Endothelial cell of umbilical vein (primary cell): ENCODE results near the gene BCAR3. TPM values are rescaled to one million over a fixed set of nuclear protein-coding genes. Genes with fewer than 3 reads are reported as not detected.

ENCODE experiments used
- BruUV-seq: library from RNA; stranded (reverse); fragments of 400-500 nt; replicated peaks from 2 replicates; lab custom pipeline; 2021; lab: Mats Ljungman, UMichigan
- CTCF ChIA-PET: fragments of 300-600, 350-600 bp; sonication (Branson Sonifier 250); formaldehyde crosslinking; loops from one replicate; lab custom pipeline; 2021; ENCODE audit warnings: antibody characterized with exemption, inconsistent platforms; lab: Charles Lee
- POLR2A ChIA-PET: fragments of 300-600, 350-600 bp; sonication (Branson Sonifier 250); formaldehyde crosslinking; loops from one replicate; lab custom pipeline; 2021; ENCODE audit warnings: antibody characterized with exemption, inconsistent platforms; lab: Charles Lee
- DNase-seq: peaks from one replicate; pipeline ENCODE4 v3.0.0-alpha.2; 2011; ENCODE audit warnings: low read depth, low spot score
- FAIRE-seq: peaks from 2 replicates; lab custom pipeline; 2011; peaks lifted over from hg19 to GRCh38; lab: Jason Lieb, UNC
- H2AFZ ChIP-seq: 2 replicates; pipeline ENCODE4 v1.6.0; 2012; ENCODE audit warnings: low read depth, low read length, control low read depth, inconsistent platforms
- H3K27ac ChIP-seq: 2 replicates; pipeline ENCODE4 v1.5.1; 2011; ENCODE audit warnings: low read depth, mild to moderate bottlenecking, control low read depth, low read length, moderate library complexity; ENCODE audit not compliant: insufficient read depth
- H3K27me3 ChIP-seq, 2 experiments: 2 replicates each; pipeline versions ENCODE4 v1.6.0 to v1.6.1; 2011; ENCODE audit warnings: low read length in 2 of 2, mixed read lengths in 1 of 2; ENCODE audit not compliant: control insufficient read depth in 2 of 2, insufficient read depth in 2 of 2
- H3K36me3 ChIP-seq, 2 experiments: 2 replicates in 1 of 2; 3 replicates in 1 of 2; pipeline ENCODE4 v1.5.1; 2011; ENCODE audit warnings: low read length in 2 of 2, mild to moderate bottlenecking in 1 of 2, moderate library complexity in 1 of 2; ENCODE audit not compliant: control insufficient read depth in 2 of 2, insufficient read depth in 2 of 2; ENCODE audit errors: extremely low read depth in 1 of 2
- H3K4me1 ChIP-seq: 3 replicates; pipeline ENCODE4 v1.5.1; 2011; ENCODE audit warnings: mild to moderate bottlenecking, low read length; ENCODE audit not compliant: control insufficient read depth, insufficient read depth; ENCODE audit errors: extremely low read depth
- H3K4me2 ChIP-seq: 2 replicates; pipeline ENCODE4 v1.6.1; 2011; ENCODE audit warnings: low read length, control low read depth, mixed read lengths; ENCODE audit not compliant: insufficient read depth
- H3K4me3 ChIP-seq, 3 experiments: fragments of 200-600 bp in 1 of 3; sonication (generic), shearing (Covaris generic) in 1 of 3; replicated peaks in 1 of 3; 2 replicates each; pipeline ENCODE4 v1.5.1; 2011 to 2016; ENCODE audit warnings: control low read depth in 3 of 3, low read length in 3 of 3, mild to moderate bottlenecking in 2 of 3, inconsistent platforms in 1 of 3, low read depth in 1 of 3, moderate library complexity in 1 of 3; ENCODE audit not compliant: insufficient read depth in 1 of 3
- H3K79me2 ChIP-seq: 2 replicates; pipeline ENCODE4 v1.6.0; 2012; ENCODE audit warnings: low read length, inconsistent platforms; ENCODE audit not compliant: control insufficient read depth, insufficient read depth
- H3K9ac ChIP-seq: replicated peaks from 2 replicates; pipeline ENCODE3; 2011; ENCODE audit warnings: low read length, control low read depth; ENCODE audit not compliant: insufficient read depth; ENCODE audit errors: extremely low read depth
- H3K9me1 ChIP-seq: replicated peaks from 3 replicates; pipeline ENCODE4 v1.6.0; 2011; ENCODE audit warnings: mild to moderate bottlenecking, low read length; ENCODE audit not compliant: control insufficient read depth, insufficient read depth; ENCODE audit errors: extremely low read depth
- H3K9me3 ChIP-seq: replicated peaks from 2 replicates; pipeline ENCODE4 v1.5.1; 2012; ENCODE audit warnings: low read length, inconsistent platforms; ENCODE audit not compliant: control insufficient read depth, insufficient read depth
- H4K20me1 ChIP-seq: replicated peaks from 2 replicates; pipeline ENCODE3; 2011; ENCODE audit warnings: mild to moderate bottlenecking, low read length; ENCODE audit not compliant: control insufficient read depth, insufficient read depth; ENCODE audit errors: extremely low read depth
- EZH2 ChIP-seq: IDR thresholded peaks from 2 replicates; pipeline ENCODE4 v1.6.1; 2012; ENCODE audit warnings: borderline replicate concordance, low read depth, mild to moderate bottlenecking, moderate library complexity, low read length, inconsistent platforms; ENCODE audit not compliant: severe bottlenecking
- JUN ChIP-seq: IDR thresholded peaks from 2 replicates; pipeline ENCODE4 v1.6.1; 2011; ENCODE audit warnings: borderline replicate concordance, low read depth; ENCODE audit not compliant: insufficient read length, insufficient read depth
- MYC ChIP-seq: IDR thresholded peaks from one replicate; pipeline ENCODE4 v1.6.1; 2011; ENCODE audit warnings: mild to moderate bottlenecking, low read depth, low read length
- dilution Hi-C: fragments of 300-500 bp; cut with MboI; formaldehyde crosslinking; loops from one replicate; pipeline ENCODE4 v1.15.0; 2019; ENCODE audit warnings: low sequenced_read_pairs; ENCODE audit not compliant: extremely low pct_ligation_motif_present
- intact Hi-C: fragments of 100-400 bp; cut with micrococcal nuclease; formaldehyde crosslinking; loops from one replicate; pipeline ENCODE4 v1.10.0; 2022
- polyA plus RNA-seq, 4 experiments: library from polyadenylated mRNA; depleted of rRNA in 3 of 4; stranded (reverse) in 3 of 4; unstranded in 1 of 4; fragments of >200 nt; gene quantifications; 2 replicates each; pipeline versions ENCODE4 v1.2.1 to v1.2.3, GENCODE V29; 2011 to 2012; ENCODE audit warnings: missing spikeins in 1 of 4
- total RNA-seq: library from RNA; stranded (reverse); gene quantifications from 2 replicates; pipeline ENCODE4 v1.2.3, GENCODE V29; 2021

BCAR3 gene
- total and polyA plus RNA-seq, 2 donors (not counting 3 experiments of a cell fraction or from before 2014, with no cell fraction given), result 17.5 to 32.9 TPM

- intact Hi-C loops (no loop called here), dilution Hi-C loops (loop anchor here (25.0 kb wide), 1 partner anchor 154 kb away; no protein-coding TSS in a partner anchor)
- no TSS peak for BruUV-seq
- TF ChIP-seq MYC, result no peak
- no peak for TF ChIP-seq EZH2
- Histone ChIP-seq H3K36me3 (peaks cover 4 to 12% of the 10 kb centered on the region in 2 experiments), H3K4me2 (no peak overlapping the region), H3K4me3 (no peak overlapping the region), H3K79me2 (peaks cover 95% of the 10 kb centered on the region), H3K9me1 (no peaks in the 10 kb centered on the region), H3K4me1 (peaks cover 15% of the 10 kb centered on the region), H3K9me3 (no peaks in the 10 kb centered on the region), H4K20me1 (no peaks in the 10 kb centered on the region), H2AFZ (no peak overlapping the region), H3K27me3 (no peaks in the 10 kb centered on the region), H3K9ac (no peak overlapping the region), H3K27ac (no peak overlapping the region)
- CTCF ChIA-PET, result no interaction called here
- DNase-seq (no peak), FAIRE-seq (no peak)
- POLR2A ChIA-PET, result no interaction called here
These were observed 23.4 kb downstream of the BCAR3 start for GRCh38 chr1:93658188-93658587.

GRCh38 chr1:93656491-93656890 lies 25.1 kb downstream of the BCAR3 start:
- Histone ChIP-seq H3K4me1 (no peaks in the 10 kb centered on the region), H3K4me3 (no peak overlapping the region), H3K9ac (no peak overlapping the region), H3K79me2 (peaks cover 96% of the 10 kb centered on the region), H4K20me1 (no peaks in the 10 kb centered on the region), H3K27me3 (no peaks in the 10 kb centered on the region), H3K4me2 (no peak overlapping the region), H3K27ac (no peak overlapping the region), H3K9me1 (no peaks in the 10 kb centered on the region), H3K9me3 (no peaks in the 10 kb centered on the region), H3K36me3 (peaks cover 4 to 15% of the 10 kb centered on the region in 2 experiments), H2AFZ (no peak overlapping the region)
- intact Hi-C loops, result no loop called here
- no peak for FAIRE-seq
- ChIA-PET CTCF (interaction anchor here (0.6 to 2.4 kb wide), 5 partner anchors 8 to 188 kb away, joined by 3 to 9 read pairs (median 4); no protein-coding TSS in a partner anchor), POLR2A (interaction anchor here (0.7 kb wide), 2 partner anchors 12 to 21 kb away, joined by 3 read pairs; no protein-coding TSS in a partner anchor)
- BruUV-seq, result no TSS peak
- TF ChIP-seq JUN, result no peak
- dilution Hi-C loops, result loop anchor here (25.0 kb wide), 1 partner anchor 156 kb away; no protein-coding TSS in a partner anchor
- DNase-seq, result no peak
